ENCODE data around the gene CEP164.
"Not testable (repeated sequence)": the region's sequence is repeated elsewhere in the genome, so short reads cannot be mapped to it uniquely, and the experiment has no call there.

Gene CEP164

GRCh38 chr11:117399100-117399840 lies 71.6 kb downstream of the CEP164 start:
- not testable (repeated sequence) for DNase-seq

- DNase-seq = not testable (repeated sequence)
Observed at GRCh38 chr11:117405898-117406297, 78.2 kb downstream of the CEP164 start.

GRCh38 chr11:117407016-117407415 lies 79.4 kb downstream of the CEP164 start:
- DNase-seq = no peak

- no peak for DNase-seq
Observed at GRCh38 chr11:117408356-117408755, 80.7 kb downstream of the CEP164 start.

- no peak for DNase-seq
Observed at GRCh38 chr11:117409511-117409910, 81.9 kb downstream of the CEP164 start.

GRCh38 chr11:117410238-117410637 lies 82.6 kb downstream of the CEP164 start:
- DNase-seq = no peak

- DNase-seq = no peak
Observed at GRCh38 chr11:117410861-117411710, 83.4 kb downstream of the CEP164 start.

GRCh38 chr11:117411736-117412135 lies 84.1 kb downstream of the CEP164 start:
- no peak for DNase-seq

- no peak for DNase-seq
Observed at GRCh38 chr11:117412176-117412575, 84.5 kb downstream of the CEP164 start.

- no peak for DNase-seq
Observed at GRCh38 chr11:117412653-117413275, 85.1 kb downstream of the CEP164 start.

- no peak for DNase-seq
Observed at GRCh38 chr11:117413616-117414015, 86.0 kb downstream of the CEP164 start.

GRCh38 chr11:117414724-117415123 lies 87.1 kb downstream of the CEP164 start:
- DNase-seq = no peak

- no peak for DNase-seq
Observed at GRCh38 chr11:117415358-117415896, 87.8 kb downstream of the CEP164 start.

GRCh38 chr11:117417342-117417741 lies 89.7 kb downstream of the CEP164 start:
- no peak for DNase-seq

GRCh38 chr11:117417856-117418255 lies 90.2 kb downstream of the CEP164 start:
- no peak for DNase-seq

- DNase-seq = no peak
Observed at GRCh38 chr11:117418737-117419481, 91.3 kb downstream of the CEP164 start.

GRCh38 chr11:117419482-117420142 lies 92.0 kb downstream of the CEP164 start:
- DNase-seq = no peak

GRCh38 chr11:117420143-117420485 lies 92.5 kb downstream of the CEP164 start:
- no peak for DNase-seq

GRCh38 chr11:117420598-117420997 lies 92.9 kb downstream of the CEP164 start:
- no peak for DNase-seq

GRCh38 chr11:117421041-117421440 lies 93.4 kb downstream of the CEP164 start:
- DNase-seq = no peak

GRCh38 chr11:117421476-117421875 lies 93.8 kb downstream of the CEP164 start:
- no peak for DNase-seq

- DNase-seq = no peak
Observed at GRCh38 chr11:117423046-117423575, 95.5 kb downstream of the CEP164 start.
